ENCODE measurements around the gene HMGCS1.
"Not testable (repeated sequence)": the region's sequence is repeated elsewhere in the genome, so short reads cannot be mapped to it uniquely, and the experiment has no call there.

Gene HMGCS1
- 76.1 to 308 (median 195) reads per million in 18 experiments for total RNA-seq

- DNase-seq: peak; percentile 98 to 99
These were observed at the start of gene HMGCS1 for GRCh38 chr5:43313035-43313853. Gene HMGCS1 (minus strand): TSS chr5:43313412. CDS start chr5:43298965, 14,447 bp downstream.

- DNase-seq: no peak
These were observed 45.5 kb upstream of the HMGCS1 start for GRCh38 chr5:43358726-43359125.

- DNase-seq: no peak
These were observed 45.1 kb upstream of the HMGCS1 start for GRCh38 chr5:43358301-43358700.

GRCh38 chr5:43357878-43358281 lies 44.7 kb upstream of the HMGCS1 start:
- no peak for DNase-seq

GRCh38 chr5:43357067-43357466 lies 43.9 kb upstream of the HMGCS1 start:
- DNase-seq: no peak

GRCh38 chr5:43354774-43355173 lies 41.6 kb upstream of the HMGCS1 start:
- DNase-seq: no peak

GRCh38 chr5:43353668-43354067 lies 40.5 kb upstream of the HMGCS1 start:
- DNase-seq: no peak

GRCh38 chr5:43352915-43353314 lies 39.7 kb upstream of the HMGCS1 start:
- no peak for DNase-seq

GRCh38 chr5:43352131-43352530 lies 38.9 kb upstream of the HMGCS1 start:
- no peak for DNase-seq

GRCh38 chr5:43348861-43349363 lies 35.7 kb upstream of the HMGCS1 start:
- DNase-seq: no peak

GRCh38 chr5:43348207-43348606 lies 35.0 kb upstream of the HMGCS1 start:
- no peak for DNase-seq

GRCh38 chr5:43338862-43339261 lies 25.6 kb upstream of the HMGCS1 start:
- DNase-seq: peak; percentile 88 to 95

- DNase-seq: no peak
These were observed 22.9 kb upstream of the HMGCS1 start for GRCh38 chr5:43336159-43336558.

- DNase-seq: no peak
These were observed 22.5 kb upstream of the HMGCS1 start for GRCh38 chr5:43335681-43336080.

GRCh38 chr5:43332401-43332800 lies 19.2 kb upstream of the HMGCS1 start:
- no peak for DNase-seq

GRCh38 chr5:43325624-43326023 lies 12.4 kb upstream of the HMGCS1 start:
- DNase-seq: not testable (repeated sequence)

- DNase-seq: not testable (repeated sequence)
These were observed 10.3 kb upstream of the HMGCS1 start for GRCh38 chr5:43323488-43323887.

GRCh38 chr5:43320846-43321245 lies 7.6 kb upstream of the HMGCS1 start:
- no peak for DNase-seq

- DNase-seq: no peak
These were observed 3.2 kb upstream of the HMGCS1 start for GRCh38 chr5:43316421-43316820.

GRCh38 chr5:43315682-43316081 lies 2.5 kb upstream of the HMGCS1 start:
- DNase-seq: no peak

GRCh38 chr5:43315263-43315662 lies 2.1 kb upstream of the HMGCS1 start:
- no peak for DNase-seq

GRCh38 chr5:43314724-43315123 lies 1.5 kb upstream of the HMGCS1 start:
- DNase-seq: no peak

- DNase-seq: no peak
These were observed 744 bp upstream of the HMGCS1 start for GRCh38 chr5:43313854-43314457.

GRCh38 chr5:43312699-43313034 lies 545 bp downstream of the HMGCS1 start:
- peak; percentile 27 to 41 for DNase-seq
